ENCODE data around the gene TM7SF3.
"Not testable (repeated sequence)": the region's sequence is repeated elsewhere in the genome, so short reads cannot be mapped to it uniquely, and the experiment has no call there.

The TM7SF3 gene
- total RNA-seq = 50.1 to 52.8 reads per million in 2 donors

GRCh38 chr12:27014085-27014858 is at the start of gene TM7SF3:
TSS of gene TM7SF3 (minus strand) at chr12:27014384. CDS start at chr12:27014168, 216 bp downstream.
- peak; percentile 95 for DNase-seq

- DNase-seq = no peak
Measured at GRCh38 chr12:27063250-27063851, 49.2 kb upstream of the TM7SF3 start.

- DNase-seq = no peak
Measured at GRCh38 chr12:27061317-27061716, 47.1 kb upstream of the TM7SF3 start.

GRCh38 chr12:27060740-27061139 is 46.6 kb upstream of the TM7SF3 start:
- DNase-seq = no peak

- no peak for DNase-seq
Measured at GRCh38 chr12:27057543-27057942, 43.4 kb upstream of the TM7SF3 start.

- DNase-seq = no peak
Measured at GRCh38 chr12:27055966-27056365, 41.8 kb upstream of the TM7SF3 start.

GRCh38 chr12:27052742-27053141 is 38.6 kb upstream of the TM7SF3 start:
- no peak for DNase-seq

- no peak for DNase-seq
Measured at GRCh38 chr12:27052176-27052575, 38.0 kb upstream of the TM7SF3 start.

- no peak for DNase-seq
Measured at GRCh38 chr12:27048822-27049752, 34.9 kb upstream of the TM7SF3 start.

- DNase-seq = not testable (repeated sequence)
Measured at GRCh38 chr12:27042018-27042417, 27.8 kb upstream of the TM7SF3 start.

- not testable (repeated sequence) for DNase-seq
Measured at GRCh38 chr12:27040637-27041036, 26.5 kb upstream of the TM7SF3 start.

- DNase-seq = no peak
Measured at GRCh38 chr12:27034607-27035293, 20.6 kb upstream of the TM7SF3 start.

GRCh38 chr12:27032679-27033078 is 18.5 kb upstream of the TM7SF3 start:
- DNase-seq = no peak

GRCh38 chr12:27031531-27031930 is 17.3 kb upstream of the TM7SF3 start:
- DNase-seq = no peak

- DNase-seq = no peak
Measured at GRCh38 chr12:27026257-27026656, 12.1 kb upstream of the TM7SF3 start.

- no peak for DNase-seq
Measured at GRCh38 chr12:27025116-27025515, 10.9 kb upstream of the TM7SF3 start.

GRCh38 chr12:27024291-27024690 is 10.1 kb upstream of the TM7SF3 start:
- no peak for DNase-seq

GRCh38 chr12:27020761-27021160 is 6.6 kb upstream of the TM7SF3 start:
- DNase-seq = no peak

GRCh38 chr12:27018037-27018436 is 3.9 kb upstream of the TM7SF3 start:
- DNase-seq = no peak

- DNase-seq = not testable (repeated sequence)
Measured at GRCh38 chr12:27017163-27017823, 3.1 kb upstream of the TM7SF3 start.

- no peak for DNase-seq
Measured at GRCh38 chr12:27015730-27016076, 1.5 kb upstream of the TM7SF3 start.

All from activated gamma-delta T cell (primary cell).